WERI-Rb-1 (cell line): Measurements from ENCODE around the gene PSME3IP1.
"Not testable (repeated sequence)": the region's sequence is repeated elsewhere in the genome, so short reads cannot be mapped to it uniquely, and the experiment has no call there.

ENCODE experiments used
- DNase-seq: peaks from one replicate; pipeline ENCODE4 v3.0.0-alpha.2; 2020
- H3K27ac ChIP-seq: fragments of 250-450 bp; sonication (Bioruptor Pico); 2 replicates; pipeline ENCODE4 v1.5.1; 2020; ENCODE audit warnings: mild to moderate bottlenecking, moderate library complexity
- H3K27me3 ChIP-seq: fragments of 250-450 bp; sonication (Bioruptor Pico); 2 replicates; pipeline ENCODE4 v1.5.1; 2021; ENCODE audit warnings: mild to moderate bottlenecking, low read depth, moderate library complexity; ENCODE audit not compliant: insufficient read depth, severe bottlenecking
- H3K36me3 ChIP-seq: fragments of 250-450 bp; sonication (Bioruptor Pico); 2 replicates; pipeline ENCODE4 v1.5.1; 2020; ENCODE audit warnings: mild to moderate bottlenecking, moderate library complexity
- H3K4me3 ChIP-seq: 2 replicates; pipeline ENCODE4 v1.5.1; 2011; ENCODE audit warnings: low read depth, mild to moderate bottlenecking, control low read depth, low read length
- H3K9me3 ChIP-seq: fragments of 250-450 bp; sonication (Bioruptor Pico); 2 replicates; pipeline ENCODE4 v1.5.1; 2021; ENCODE audit warnings: mild to moderate bottlenecking, moderate library complexity; ENCODE audit not compliant: severe bottlenecking
- CTCF ChIP-seq: IDR thresholded peaks from 2 replicates; pipeline ENCODE4 v1.5.1; 2011; ENCODE audit warnings: low read depth, mild to moderate bottlenecking, control low read depth, inconsistent platforms, low read length

The PSME3IP1 gene

GRCh38 chr16:57111420-57111819 lies 74.4 kb downstream of the PSME3IP1 start:
- H3K9me3 ChIP-seq, result no peaks in the 10 kb centered on the region
- H3K27me3 ChIP-seq, result no peaks in the 10 kb centered on the region
- H3K4me3 ChIP-seq, result no peak overlapping the region
- H3K27ac ChIP-seq, result no peak overlapping the region
- H3K36me3 ChIP-seq, result no peaks in the 10 kb centered on the region
- TF ChIP-seq CTCF, result no peak
- no peak for DNase-seq

GRCh38 chr16:57110937-57111336 lies 74.9 kb downstream of the PSME3IP1 start:
- no peak for DNase-seq
- no peak overlapping the region for H3K27ac ChIP-seq
- no peaks in the 10 kb centered on the region for H3K9me3 ChIP-seq
- H3K27me3 ChIP-seq, result no peaks in the 10 kb centered on the region
- H3K4me3 ChIP-seq, result no peak overlapping the region
- TF ChIP-seq CTCF, result no peak
- H3K36me3 ChIP-seq, result no peaks in the 10 kb centered on the region

- not testable (repeated sequence) for H3K36me3 ChIP-seq, H3K4me3 ChIP-seq, H3K27me3 ChIP-seq, DNase-seq, H3K9me3 ChIP-seq, H3K27ac ChIP-seq
Measured at GRCh38 chr16:57109259-57110105, 76.4 kb downstream of the PSME3IP1 start.

- DNase-seq, result no peak
- TF ChIP-seq CTCF, result no peak
- no peaks in the 10 kb centered on the region for H3K27me3 ChIP-seq
- H3K36me3 ChIP-seq, result no peaks in the 10 kb centered on the region
- H3K4me3 ChIP-seq, result no peak overlapping the region
- no peaks in the 10 kb centered on the region for H3K9me3 ChIP-seq
- H3K27ac ChIP-seq, result no peak overlapping the region
Measured at GRCh38 chr16:57108432-57108831, 77.4 kb downstream of the PSME3IP1 start.

GRCh38 chr16:57107321-57107922 lies 78.4 kb downstream of the PSME3IP1 start:
- Histone ChIP-seq H3K9me3 (no peaks in the 10 kb centered on the region), H3K4me3 (no peak overlapping the region), H3K36me3 (no peaks in the 10 kb centered on the region), H3K27ac (no peak overlapping the region), H3K27me3 (no peaks in the 10 kb centered on the region)
- DNase-seq, result no peak
- no peak for TF ChIP-seq CTCF

GRCh38 chr16:57106767-57107166 lies 79.1 kb downstream of the PSME3IP1 start:
- Histone ChIP-seq H3K9me3 (no peaks in the 10 kb centered on the region), H3K27me3 (no peaks in the 10 kb centered on the region), H3K36me3 (no peaks in the 10 kb centered on the region), H3K4me3 (no peak overlapping the region), H3K27ac (no peak overlapping the region)
- TF ChIP-seq CTCF, result no peak
- no peak for DNase-seq
